DOHH2 (cell line): ENCODE data around the gene CAMKMT.

Experiments
- CTCF ChIP-seq: fragments of 200-600 bp; sonication (generic); IDR thresholded peaks from one replicate; pipeline ENCODE4 v1.5.1; 2014; ENCODE audit warnings: antibody characterized with exemption, mild to moderate bottlenecking, low read depth, low read length; ENCODE audit not compliant: poor library complexity, severe bottlenecking
- EZH2phosphoT487 ChIP-seq: fragments of 200-600 bp; sonication (generic); IDR thresholded peaks from 2 replicates; pipeline ENCODE4 v1.6.1; 2017; ENCODE audit warnings: borderline replicate concordance, mild to moderate bottlenecking, antibody characterized with exemption, low read length, moderate library complexity, mixed read lengths

DNA sequence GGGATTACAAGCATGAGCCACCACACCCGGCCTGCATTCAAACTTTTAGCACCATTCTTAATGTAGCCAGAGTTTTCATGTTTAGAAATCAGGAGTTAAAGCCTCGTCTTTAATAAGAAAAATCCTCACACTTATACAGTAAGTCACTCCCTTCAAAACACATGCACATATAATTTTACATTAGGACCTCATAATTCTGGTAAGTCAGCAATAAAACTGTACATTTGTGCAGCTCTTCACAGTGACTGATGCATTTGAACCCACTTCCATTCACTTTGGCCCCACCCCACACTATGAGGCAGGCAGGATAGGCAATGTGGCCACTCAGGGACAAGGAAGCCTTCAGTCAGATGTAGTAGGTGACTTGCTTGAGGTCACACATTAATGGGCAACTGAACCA lies 438.0 kb downstream of the CAMKMT start:
- TF ChIP-seq EZH2phosphoT487 (no peak), CTCF (no peak)
